GM18858 (cell line): ENCODE results near the gene OVOL2.
"Not testable (repeated sequence)": the region's sequence is repeated elsewhere in the genome, so short reads cannot be mapped to it uniquely, and the experiment has no call there.

Experiments
- ATAC-seq: cut with Tn5 transposase; IDR thresholded peaks from one replicate; pipeline ENCODE4 v1.9.1; 2021; ENCODE audit not compliant: unreplicated experiment

OVOL2 gene

DNA sequence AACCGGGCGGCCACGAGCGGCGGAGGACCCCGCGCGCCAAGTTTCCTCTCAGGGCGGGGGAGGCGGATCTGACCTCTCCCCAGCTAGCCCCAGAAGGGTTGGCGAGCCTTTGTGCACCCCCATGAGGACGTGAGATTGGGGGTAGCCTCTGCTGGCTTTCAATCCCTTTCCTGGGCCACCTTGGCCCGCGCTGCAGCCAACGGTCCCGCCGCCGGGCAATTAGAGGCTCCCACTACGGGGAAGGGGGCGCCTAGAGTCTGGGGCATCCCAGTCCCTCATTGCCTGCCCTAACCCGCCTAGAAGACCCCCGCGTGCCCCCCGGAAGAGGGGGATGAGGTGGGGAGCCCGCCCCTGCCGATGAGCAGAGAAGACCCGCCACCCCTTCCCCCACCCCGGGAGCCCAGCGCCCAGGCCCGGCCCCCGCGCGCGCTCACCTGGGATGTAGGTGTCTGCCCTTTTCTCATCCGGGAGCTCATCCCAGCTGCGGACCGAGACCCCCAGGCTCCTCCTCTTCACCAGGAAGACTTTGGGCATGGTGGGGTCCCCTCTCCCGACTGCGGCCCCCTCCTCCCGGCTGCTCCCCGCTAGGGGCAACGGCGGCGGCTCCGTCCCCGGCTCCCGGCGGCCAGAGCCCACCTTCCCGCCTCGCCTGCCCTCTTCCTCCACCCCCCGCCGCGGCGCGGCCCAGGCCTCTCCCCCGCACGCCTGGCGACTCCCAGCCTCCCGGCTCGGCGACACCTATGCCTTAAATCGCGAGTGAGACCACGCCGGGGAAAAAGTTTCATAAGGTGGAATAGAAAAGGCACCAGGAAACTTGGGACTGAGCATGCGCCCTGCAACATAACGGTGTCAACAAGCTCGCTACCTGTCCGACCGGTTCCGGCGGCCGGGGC lies at the start of gene OVOL2:
OVOL2 (minus strand) TSS at position 816 of the 893 bp plus-strand sequence; CDS start at position 534, 282 bp downstream.
- ATAC-seq: no peak

DNA sequence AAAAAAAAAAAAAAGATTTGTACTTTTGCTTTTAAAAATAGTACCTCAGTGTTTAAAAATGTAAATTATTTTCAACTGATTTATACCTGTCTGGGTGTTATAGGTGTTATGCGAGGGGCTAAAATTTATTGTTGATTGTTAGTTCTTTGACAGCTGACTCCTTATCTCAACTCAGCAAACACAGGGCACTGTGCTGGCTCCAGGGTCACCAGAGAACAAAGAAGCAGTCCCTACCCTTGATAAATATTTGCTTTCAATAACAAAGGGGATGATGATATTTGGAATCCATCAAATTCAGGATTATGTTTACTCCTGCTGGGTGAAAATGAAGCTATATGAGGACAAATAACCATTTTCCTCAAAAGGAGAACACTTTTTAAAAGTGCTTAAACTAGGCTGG lies 45.8 kb upstream of the OVOL2 start:
- no peak for ATAC-seq

DNA sequence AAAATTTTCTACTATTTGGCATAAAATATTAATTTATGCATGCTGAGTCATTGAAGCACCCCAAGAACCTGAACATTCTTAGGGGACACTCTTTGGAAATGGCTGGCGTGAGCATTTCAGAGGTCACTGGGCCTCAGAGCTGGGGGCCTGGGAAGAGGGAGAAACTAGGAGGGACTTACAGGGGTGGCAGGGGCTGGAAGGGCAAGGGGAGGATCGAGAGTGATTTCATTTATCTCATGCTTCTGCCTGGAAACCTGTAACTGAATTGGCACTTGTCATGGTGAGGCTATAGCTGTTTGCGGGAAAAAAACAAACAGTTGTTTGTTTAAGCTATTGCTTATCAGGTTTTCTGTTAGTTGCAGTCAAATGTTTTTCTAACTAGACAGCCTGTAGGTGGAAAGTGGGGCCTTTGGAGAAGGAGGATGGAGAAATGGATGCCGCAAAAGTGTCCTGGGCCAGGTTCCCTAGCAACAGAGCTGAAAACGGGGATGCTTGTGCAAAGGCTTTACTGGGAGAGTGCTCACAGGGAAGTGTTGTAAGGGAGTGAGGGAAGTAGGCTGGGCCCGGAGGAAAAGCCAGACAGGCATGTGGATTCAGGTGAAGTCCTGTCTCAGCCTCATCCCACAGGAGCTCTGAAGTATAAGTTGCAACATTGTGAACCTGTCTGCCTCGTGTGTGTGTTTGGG lies 43.6 kb upstream of the OVOL2 start:
- no peak for ATAC-seq

DNA sequence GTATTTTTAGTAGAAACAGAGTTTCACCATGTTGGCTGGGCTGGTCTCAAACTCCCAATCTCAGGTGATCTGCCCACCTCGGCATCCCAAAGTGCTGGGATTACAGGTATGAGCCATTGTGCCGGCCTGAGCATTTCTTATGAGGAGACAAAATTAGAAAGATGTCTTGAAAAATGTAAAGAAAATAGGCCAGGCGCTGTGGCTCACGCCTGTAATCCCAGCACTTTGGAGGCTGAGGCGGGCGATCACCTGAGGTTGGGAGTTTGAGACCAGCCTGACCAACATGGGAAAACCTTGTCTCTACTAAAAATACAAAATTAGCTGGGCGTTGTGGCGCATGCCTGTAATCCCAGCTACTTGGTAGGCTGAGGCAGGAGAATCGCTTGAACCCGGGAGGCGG lies 42.9 kb upstream of the OVOL2 start:
- ATAC-seq: not testable (repeated sequence)

DNA sequence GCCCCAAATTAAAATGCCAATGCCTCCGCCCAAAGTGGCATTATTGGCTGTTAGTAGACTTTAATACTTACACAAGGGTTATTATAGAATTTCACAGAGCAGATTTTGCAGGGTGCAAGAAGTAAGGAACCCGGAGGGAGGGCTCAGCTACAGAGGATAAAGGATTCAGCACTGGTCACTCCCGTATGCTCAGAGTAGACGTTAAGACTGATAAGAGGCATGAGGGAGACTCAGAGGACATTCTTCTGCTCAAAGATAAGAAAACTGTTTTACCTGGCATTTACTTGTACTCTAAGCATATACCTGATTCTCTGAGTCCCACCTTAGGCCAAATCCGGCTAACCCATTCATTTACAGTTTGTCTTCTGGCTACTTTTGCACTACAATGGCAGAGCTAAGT lies 36.5 kb upstream of the OVOL2 start:
- ATAC-seq: no peak

DNA sequence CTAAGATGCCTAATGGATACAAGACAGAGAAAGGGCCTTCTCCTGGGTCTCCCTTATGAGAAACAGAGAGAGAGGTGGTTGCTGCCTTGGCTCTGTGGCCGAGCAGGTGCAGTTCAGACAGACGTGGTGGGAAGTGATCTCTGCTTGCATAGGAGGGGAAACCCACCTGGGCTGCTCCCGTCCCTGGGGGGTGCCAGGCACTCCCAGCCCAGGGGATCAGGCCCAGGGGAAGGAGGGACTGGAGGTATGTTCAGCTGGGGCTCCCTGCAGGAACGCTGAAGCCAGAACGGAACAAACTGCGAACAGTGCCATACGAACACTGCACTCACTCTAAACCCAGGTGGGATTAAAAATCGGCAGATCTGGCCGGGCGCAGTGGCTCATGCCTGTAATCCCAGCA lies 35.7 kb upstream of the OVOL2 start:
- no peak for ATAC-seq

DNA sequence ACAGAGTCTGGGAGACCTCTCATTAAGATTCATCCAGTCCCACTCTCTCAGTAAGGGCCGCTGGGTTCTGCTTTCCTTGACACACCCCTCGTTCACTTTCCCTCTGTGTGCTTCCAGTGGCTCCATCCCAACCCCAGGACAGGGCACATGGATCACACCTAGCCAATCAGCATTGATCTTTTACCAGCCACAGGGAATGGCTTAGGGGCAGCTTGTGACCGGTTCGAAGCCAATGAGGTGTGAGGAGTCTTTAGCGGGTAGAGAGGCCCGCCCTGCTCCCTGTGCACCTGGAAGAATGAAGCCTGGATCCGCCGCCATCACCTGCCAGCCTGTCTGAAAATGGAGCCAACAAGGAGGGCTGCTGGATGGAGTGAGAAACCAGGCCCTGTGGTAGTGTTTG lies 35.2 kb upstream of the OVOL2 start:
- no peak for ATAC-seq

DNA sequence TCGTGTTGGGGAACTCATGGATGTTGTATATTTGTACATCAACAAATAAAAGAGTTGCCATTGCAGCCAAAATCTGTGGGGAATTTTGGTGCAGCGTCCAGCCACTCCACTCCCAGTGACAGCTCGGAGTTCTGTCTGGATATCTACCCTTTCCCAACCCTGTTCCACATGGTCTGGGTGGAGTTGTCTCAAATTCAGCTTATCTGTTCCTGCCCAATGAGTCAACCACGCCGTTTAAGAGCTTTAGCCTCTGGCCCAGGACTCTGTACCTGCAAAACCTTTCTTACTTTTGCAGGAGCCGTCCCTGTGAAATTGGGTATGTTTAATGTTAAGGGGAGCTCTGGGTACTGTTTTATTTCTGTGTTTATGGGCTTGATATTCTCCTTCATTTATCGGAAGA lies 33.9 kb upstream of the OVOL2 start:
- no peak for ATAC-seq

DNA sequence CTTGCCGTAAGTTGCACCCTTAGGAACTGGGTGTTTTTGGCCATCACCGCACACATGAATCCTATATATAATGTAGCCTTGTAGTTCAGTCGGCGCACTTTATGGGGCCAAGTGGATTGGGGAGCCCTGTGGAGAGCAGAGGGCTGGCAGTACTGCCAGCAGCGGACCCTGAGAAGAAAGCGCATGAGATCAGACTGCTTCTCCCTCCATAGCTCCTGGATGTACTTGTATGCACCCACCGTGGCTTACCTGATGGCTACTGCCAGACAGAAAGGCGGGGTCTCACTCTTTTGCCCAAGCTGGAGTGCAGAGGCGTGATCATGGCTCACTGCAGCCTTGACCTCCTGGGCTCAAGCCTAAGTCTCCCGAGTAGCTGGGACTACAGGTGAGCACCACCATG lies 32.8 kb upstream of the OVOL2 start:
- ATAC-seq: no peak

DNA sequence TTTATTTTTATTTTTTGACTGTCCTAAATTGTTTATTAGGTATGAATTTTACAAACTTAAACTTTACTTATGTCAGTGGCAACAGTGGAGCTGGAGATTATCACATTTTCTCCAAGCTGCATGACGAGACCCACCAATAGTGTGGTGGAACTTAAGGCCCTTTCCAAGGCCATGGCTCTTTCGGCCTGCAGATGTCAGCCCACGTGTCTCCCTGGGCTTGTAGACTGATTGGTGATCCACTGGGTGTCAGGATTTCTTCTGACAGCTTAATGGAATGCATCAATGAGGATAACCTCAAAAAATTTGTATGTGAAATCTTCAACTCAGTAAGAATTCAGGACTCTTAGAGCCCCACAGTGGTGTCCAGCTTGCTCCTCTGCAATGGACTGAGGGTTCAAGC lies 32.3 kb upstream of the OVOL2 start:
- ATAC-seq: no peak

DNA sequence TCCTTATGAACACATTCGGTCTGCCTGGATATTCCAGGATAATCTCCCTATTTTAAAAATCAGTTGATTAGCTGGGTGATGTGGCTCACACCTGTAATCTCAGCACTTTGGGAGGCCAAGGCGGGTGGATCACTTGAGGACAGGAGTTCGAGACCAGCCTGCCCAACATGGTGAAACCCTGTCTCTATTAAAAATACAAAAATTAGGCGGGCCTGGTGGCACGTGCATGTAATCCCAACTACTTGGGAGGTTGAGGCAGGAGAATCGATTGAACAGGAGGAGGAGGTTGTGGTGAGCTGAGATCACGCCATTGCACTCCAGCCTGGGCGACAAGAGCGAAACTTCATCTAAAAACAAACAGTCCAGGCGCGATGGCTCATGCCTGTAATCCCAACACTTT lies 31.1 kb upstream of the OVOL2 start:
- ATAC-seq: not testable (repeated sequence)

DNA sequence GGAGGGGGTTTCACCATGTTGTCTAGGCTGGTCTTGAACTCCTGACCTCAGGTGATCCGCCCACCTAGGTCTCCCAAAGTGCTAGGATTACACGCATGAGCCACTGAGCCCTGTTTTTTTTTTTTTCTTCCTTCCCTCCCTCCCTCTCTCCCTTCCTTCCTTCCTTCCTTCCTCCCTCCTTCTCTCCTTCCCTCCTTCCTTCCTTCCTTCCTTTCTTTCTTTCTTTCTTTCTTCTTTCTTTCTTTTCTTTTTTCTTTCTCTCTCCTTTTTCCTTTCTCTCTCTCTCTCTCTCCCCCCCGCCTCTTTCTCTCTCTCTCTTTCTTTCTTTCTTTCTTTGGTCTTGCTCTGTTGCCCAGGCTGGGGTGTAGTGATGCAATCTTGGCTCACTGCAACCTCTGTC lies 30.6 kb upstream of the OVOL2 start:
- not testable (repeated sequence) for ATAC-seq

DNA sequence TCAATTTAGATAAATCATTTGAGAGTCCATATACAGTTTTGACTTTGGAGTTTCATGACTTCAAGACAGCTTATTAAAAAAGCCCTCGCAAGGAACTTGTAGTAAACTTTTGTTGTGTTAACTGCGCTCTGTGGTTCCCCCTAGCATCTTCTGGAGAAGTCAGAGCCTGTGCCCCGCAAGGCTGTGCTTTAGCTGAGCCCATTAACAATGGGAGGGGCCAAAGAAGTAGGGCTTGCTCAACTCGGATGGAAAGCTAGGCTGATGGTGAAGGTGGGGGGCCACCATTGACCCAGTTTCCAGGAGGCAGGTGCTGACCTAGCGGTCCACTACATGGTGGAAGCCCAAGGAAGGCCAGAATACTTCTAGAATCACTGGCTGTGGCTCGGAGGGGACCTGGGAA lies 29.3 kb upstream of the OVOL2 start:
- ATAC-seq: no peak

DNA sequence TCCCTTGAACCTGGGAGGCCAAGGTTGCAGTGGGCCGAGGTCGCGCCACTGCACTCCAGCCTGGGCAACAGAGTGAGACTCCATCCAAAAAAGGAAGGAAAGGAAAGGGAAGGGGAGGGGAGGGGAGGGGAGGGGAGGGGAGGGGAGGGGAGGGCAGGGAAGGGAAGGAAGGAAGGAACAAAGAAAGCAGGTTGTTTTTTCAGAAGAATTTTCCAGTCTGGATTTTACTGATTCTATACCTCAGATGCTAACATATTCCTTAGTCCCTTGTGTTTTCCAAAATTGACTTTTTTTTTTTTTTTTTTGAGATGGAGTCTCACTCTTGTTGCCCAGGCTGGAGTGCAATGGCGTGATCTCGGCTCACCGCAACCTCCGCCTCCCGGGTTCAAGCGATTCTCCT lies 23.1 kb upstream of the OVOL2 start:
- ATAC-seq: not testable (repeated sequence)

DNA sequence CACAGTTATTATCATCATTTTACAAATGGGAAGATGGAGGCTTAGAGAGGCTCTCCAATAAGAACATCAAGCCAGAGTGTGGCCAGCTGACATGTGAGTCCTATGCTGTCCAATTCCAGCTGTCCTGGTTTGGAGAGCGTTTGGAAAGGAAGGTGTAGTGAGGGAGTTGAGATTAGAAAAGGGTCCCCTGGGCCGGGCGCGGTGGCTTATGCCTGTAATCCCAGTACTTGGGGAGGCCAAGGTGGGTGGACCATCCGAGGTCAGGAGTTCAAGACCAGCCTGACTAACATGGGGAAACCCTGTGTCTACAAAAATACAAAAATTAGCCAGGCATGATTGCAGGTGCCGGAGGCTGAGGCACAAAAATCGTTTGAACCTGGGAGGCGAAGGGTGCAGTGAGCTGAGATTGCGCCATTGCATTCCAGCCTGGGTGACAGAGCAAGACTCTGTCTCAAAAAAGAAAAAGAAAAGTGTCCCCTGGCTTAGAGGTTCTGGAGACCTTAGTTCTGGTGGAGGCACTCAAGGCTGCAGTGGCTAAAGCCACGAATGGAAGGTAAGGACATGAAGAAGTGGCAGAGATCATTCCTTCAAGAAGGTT lies 22.1 kb upstream of the OVOL2 start:
- no peak for ATAC-seq

DNA sequence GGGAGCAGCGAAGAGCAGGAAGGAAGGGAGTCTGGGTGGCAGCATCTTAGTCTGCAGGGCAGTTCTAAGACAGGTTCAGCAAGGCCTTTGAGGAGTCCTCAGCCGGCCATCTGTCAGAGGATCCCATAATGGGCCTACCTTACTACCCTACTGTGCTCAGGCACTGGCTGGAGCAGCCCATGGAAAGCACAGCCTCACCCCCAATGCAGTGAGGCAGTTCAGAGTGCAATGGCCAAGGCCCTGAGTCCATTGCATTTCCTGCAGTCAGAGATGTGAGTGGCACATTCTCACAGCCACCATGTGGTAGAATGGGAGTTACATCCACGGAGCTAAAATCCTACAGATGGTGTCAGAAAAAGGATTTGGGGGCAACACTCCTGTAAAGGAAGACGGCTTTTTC lies 19.4 kb upstream of the OVOL2 start:
- no peak for ATAC-seq

DNA sequence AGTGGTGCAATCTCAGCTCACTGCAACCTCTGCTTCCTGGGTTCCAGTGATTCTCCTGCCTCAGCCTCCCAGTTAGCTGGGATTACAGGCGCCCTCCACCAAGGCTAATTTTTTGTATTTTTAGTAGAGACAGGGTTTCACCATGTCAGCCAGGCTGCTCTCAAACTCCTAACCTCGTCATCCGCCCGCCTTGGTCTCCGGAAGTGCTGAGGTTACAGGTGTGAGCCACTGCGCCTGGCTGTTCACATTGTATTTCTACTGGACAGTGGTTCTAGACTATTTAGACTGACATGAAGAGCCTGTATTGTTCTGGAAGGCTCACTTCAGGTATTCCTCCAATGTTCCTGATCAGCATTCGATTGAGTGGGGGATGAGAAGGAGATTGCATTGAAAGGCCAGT lies 14.8 kb upstream of the OVOL2 start:
- ATAC-seq: no peak

DNA sequence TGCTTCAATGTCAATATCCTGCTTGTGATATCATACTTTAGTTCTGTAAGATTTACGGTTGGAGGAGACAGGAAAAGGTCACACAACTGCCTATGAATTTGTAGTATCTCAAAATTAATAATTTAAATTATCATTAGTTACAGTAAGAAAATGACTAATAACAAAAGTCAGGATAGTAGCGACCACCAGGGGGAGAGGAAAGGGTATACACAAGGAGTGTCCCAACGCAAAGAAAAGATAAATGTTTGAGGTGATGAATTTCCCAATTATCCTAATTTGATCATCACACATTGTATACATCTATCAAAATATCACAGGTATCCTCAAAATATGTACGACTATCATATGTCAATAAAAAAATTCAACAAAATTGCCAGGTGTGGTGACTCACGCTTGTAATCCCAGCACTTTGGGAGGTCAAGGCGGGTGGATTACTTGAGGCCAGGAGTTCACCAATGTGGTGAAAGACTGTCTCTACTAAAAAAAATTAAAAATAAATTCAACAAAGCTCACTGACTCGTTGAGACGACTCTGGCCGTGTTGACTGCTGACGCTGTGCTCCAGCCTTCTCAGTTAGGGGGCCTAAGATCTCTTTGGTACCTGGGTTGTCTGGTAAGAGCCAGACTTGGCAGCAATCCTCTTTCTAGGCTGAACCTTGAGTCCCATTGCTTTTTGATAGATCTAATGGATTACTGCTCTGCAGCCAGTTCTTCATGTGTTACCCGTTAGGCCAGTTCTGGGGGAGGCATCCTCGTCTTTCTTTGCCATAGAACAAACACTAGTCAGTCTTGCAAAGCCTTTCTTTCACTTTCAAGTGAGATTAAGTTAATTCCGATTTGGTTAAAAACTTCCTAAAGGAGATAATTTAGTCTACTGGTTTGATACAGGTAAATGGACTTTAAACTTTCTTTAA lies 9.0 kb upstream of the OVOL2 start:
- ATAC-seq: no peak

DNA sequence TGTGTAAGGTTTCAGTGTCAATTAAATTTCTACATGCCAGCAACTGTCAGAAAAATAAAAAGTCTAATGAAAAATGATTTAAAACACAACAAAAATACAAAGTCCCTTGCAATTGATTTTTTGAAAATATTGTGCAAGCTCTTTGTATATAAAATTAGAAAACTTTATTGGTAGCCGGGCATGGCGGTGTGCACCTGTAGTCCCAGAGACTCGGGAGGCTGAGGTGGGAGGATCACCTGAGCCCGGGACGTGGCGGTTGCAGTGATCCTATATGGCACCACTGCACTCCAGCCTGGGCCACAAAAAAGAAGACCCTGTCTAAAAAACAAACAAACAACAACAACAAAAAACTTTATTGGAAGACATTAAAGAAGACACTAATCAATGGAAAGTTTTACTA lies 6.0 kb upstream of the OVOL2 start:
- ATAC-seq: no peak

DNA sequence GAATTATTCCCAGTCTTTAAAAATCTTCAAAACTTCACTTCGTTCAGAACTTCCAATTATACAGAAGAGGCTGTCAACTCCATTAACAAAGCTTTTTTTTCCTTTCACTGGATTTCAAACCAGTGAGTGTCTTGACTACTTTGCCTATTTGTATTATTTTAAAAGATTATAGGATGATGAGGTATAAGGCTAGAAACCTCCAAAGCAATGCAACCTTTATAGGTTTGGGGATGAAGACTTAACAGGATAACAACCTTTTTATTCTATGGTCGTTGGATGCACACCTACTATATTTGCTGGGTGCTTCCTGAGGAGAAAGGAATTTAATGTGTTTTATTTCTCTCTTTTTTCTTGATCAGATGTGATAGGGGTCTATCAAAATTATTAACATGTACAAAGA lies 1.9 kb upstream of the OVOL2 start:
- no peak for ATAC-seq
